Measurements from ENCODE around the gene CST7.

DNA sequence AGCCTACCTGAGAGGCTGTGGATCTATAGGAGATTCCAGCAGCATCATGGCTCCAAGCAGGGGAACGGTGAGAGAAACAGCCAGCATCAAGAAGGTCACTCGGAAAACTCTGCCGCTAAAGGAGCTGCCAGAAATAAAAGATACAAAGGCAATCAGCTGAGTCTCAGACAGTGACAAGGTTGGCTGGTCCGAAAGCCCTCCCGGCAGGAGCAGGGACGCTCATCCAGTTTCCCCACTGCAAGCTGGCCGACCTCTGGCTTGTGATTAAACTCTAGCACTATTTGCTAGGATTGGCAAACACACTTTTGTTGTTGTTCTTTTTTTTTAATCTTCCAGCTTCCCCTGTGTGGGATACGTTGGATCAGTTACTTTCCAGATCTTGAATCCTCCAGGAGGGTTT is 34.8 kb downstream of the CST7 start:
- TF ChIP-seq ATF7 (IDR thresholded peaks at IDR 0.05; ENCODE audit: low read depth) (no peak), NR2C1 (IDR thresholded peaks at IDR 0.05) (no peak), HDAC2 (IDR thresholded peaks at IDR 0.05) (no peak), FOXM1 (IDR thresholded peaks at IDR 0.05; ENCODE audit: low read depth, low read length) (no peak), RFX5 (IDR thresholded peaks at IDR 0.05; ENCODE audit: low read depth, low read length) (no peak), POU2F2 (IDR thresholded peaks at IDR 0.05; ENCODE audit: borderline replicate concordance, low read depth, low read length) (no peak), NFIC (IDR thresholded peaks at IDR 0.05; ENCODE audit: low read depth, low read length) (no peak), MXI1 (IDR thresholded peaks at IDR 0.05; ENCODE audit: low read depth, low read length) (no peak)
- TF ChIP-seq, protein P1, sequence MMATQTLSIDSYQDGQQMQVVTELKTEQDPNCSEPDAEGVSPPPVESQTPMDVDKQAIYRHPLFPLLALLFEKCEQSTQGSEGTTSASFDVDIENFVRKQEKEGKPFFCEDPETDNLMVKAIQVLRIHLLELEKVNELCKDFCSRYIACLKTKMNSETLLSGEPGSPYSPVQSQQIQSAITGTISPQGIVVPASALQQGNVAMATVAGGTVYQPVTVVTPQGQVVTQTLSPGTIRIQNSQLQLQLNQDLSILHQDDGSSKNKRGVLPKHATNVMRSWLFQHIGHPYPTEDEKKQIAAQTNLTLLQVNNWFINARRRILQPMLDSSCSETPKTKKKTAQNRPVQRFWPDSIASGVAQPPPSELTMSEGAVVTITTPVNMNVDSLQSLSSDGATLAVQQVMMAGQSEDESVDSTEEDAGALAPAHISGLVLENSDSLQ (IDR thresholded peaks at IDR 0.05) = no peak
- TF ChIP-seq, protein P2, sequence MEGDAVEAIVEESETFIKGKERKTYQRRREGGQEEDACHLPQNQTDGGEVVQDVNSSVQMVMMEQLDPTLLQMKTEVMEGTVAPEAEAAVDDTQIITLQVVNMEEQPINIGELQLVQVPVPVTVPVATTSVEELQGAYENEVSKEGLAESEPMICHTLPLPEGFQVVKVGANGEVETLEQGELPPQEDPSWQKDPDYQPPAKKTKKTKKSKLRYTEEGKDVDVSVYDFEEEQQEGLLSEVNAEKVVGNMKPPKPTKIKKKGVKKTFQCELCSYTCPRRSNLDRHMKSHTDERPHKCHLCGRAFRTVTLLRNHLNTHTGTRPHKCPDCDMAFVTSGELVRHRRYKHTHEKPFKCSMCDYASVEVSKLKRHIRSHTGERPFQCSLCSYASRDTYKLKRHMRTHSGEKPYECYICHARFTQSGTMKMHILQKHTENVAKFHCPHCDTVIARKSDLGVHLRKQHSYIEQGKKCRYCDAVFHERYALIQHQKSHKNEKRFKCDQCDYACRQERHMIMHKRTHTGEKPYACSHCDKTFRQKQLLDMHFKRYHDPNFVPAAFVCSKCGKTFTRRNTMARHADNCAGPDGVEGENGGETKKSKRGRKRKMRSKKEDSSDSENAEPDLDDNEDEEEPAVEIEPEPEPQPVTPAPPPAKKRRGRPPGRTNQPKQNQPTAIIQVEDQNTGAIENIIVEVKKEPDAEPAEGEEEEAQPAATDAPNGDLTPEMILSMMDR (IDR thresholded peaks at IDR 0.05 in 2 of 3, conservative IDR thresholded peaks at IDR 0.05 in 1 of 3; ENCODE audit: control insufficient read depth in 2 of 3, extremely low read depth in 1 of 3, insufficient read depth in 1 of 3, low read depth in 3 of 3, low read length in 3 of 3) = no peak
